Stomach smooth muscle (tissue), 2 donors: ENCODE data around the gene SOX21.
"Not testable (repeated sequence)": the region's sequence is repeated elsewhere in the genome, so short reads cannot be mapped to it uniquely, and the experiment has no call there.

Experiments
- H3K27ac ChIP-seq: one replicate; pipeline ENCODE4 v1.7.0; 2013; ENCODE audit warnings: mild to moderate bottlenecking, low read length, inconsistent platforms
- H3K27me3 ChIP-seq, 2 donors: one replicate each; pipeline ENCODE4 v1.7.0; 2013; ENCODE audit warnings: low read length in 2 of 2; ENCODE audit not compliant: insufficient read depth in 2 of 2, control insufficient read depth in 1 of 2
- H3K36me3 ChIP-seq, 2 donors: one replicate each; pipeline ENCODE4 v1.7.0; 2013; ENCODE audit warnings: low read length in 2 of 2; ENCODE audit not compliant: control insufficient read depth in 2 of 2, insufficient read depth in 2 of 2
- H3K4me1 ChIP-seq: one replicate; pipeline ENCODE4 v1.7.0; 2013; ENCODE audit warnings: low read length; ENCODE audit not compliant: control insufficient read depth, insufficient read depth
- H3K4me3 ChIP-seq, 2 donors: one replicate each; pipeline ENCODE4 v1.7.0; 2013; ENCODE audit warnings: low read length in 2 of 2
- H3K9ac ChIP-seq, 2 donors: one replicate each; pipeline ENCODE4 v1.7.0; 2013; ENCODE audit warnings: low read length in 2 of 2, mild to moderate bottlenecking in 1 of 2
- H3K9me3 ChIP-seq, 2 donors: one replicate each; pipeline ENCODE4 v1.7.0; 2013; ENCODE audit warnings: low read length in 2 of 2; ENCODE audit not compliant: control insufficient read depth in 2 of 2
- donor health status: healthy.
- donor health status: Pancreatic carcinoma.

Gene SOX21

GRCh38 chr13:94718697-94719096, 6.4 kb upstream of the SOX21 start:
- not testable (repeated sequence) for H3K36me3 ChIP-seq, H3K4me3 ChIP-seq, H3K9ac ChIP-seq, H3K9me3 ChIP-seq, H3K27ac ChIP-seq, H3K4me1 ChIP-seq
- H3K27me3 ChIP-seq = peaks cover 13 to 31% of the 10 kb centered on the region in 2 donors

GRCh38 chr13:94717916-94718315, 5.6 kb upstream of the SOX21 start:
- Histone ChIP-seq H3K27me3 (peaks cover 13 to 34% of the 10 kb centered on the region in 2 donors), H3K4me1 (peaks cover 4% of the 10 kb centered on the region), H3K4me3 (no peak overlapping the region), H3K9ac (no peak overlapping the region), H3K27ac (no peak overlapping the region), H3K36me3 (no peaks in the 10 kb centered on the region), H3K9me3 (no peaks in the 10 kb centered on the region)

GRCh38 chr13:94716016-94716415, 3.7 kb upstream of the SOX21 start:
- Histone ChIP-seq H3K36me3 (no peaks in the 10 kb centered on the region), H3K27ac (no peak overlapping the region), H3K4me3 (no peak overlapping the region), H3K9ac (no peak overlapping the region), H3K27me3 (peaks cover 19 to 50% of the 10 kb centered on the region in 2 donors), H3K9me3 (no peaks in the 10 kb centered on the region), H3K4me1 (peaks cover 20% of the 10 kb centered on the region)

DNA sequence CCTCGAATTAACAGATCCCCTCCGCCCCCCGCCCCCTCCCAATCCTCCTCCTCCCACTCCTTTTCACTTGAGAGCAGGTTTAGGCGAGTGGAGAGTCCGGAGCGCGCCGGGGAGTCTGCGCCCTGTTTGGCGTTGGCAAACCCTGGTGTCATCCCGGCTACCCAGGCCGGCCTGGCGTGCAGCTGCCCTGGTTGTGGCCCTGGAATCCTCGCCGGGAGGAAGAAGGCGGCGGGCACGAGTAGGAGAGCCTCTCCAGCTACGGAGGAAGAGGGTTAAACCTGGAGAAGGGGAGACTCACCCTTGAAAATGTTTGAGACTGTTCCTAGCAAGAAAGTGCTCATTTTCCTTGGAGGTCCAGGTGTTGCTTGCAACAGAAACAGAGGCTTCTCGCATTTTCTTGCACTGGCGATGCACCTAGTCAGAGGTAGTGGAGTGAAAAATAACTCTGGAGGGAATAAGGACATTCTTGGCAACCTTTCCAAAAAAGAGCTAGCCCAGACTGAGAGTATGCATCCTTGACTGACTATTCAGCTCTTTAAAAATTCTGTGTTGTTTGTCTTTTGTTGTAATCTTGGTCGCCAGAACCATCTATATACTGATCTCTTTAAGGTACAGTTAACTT, 1.3 kb upstream of the SOX21 start:
- no peaks in the 10 kb centered on the region for H3K9me3 ChIP-seq
- H3K9ac ChIP-seq = no peak overlapping the region
- no peaks in the 10 kb centered on the region for H3K36me3 ChIP-seq
- no peak overlapping the region for H3K27ac ChIP-seq
- H3K27me3 ChIP-seq = peaks cover 34 to 64% of the 10 kb centered on the region in 2 donors
- peaks cover 23% of the 10 kb centered on the region for H3K4me1 ChIP-seq
- no peak overlapping the region for H3K4me3 ChIP-seq

- peaks cover 24% of the 10 kb centered on the region for H3K4me1 ChIP-seq
- H3K27me3 ChIP-seq = peaks cover 41 to 71% of the 10 kb centered on the region in 2 donors
- H3K4me3 ChIP-seq = peak overlapping the region; percentile 26 to 59
- H3K9ac ChIP-seq = no peak overlapping the region
- no peak overlapping the region for H3K27ac ChIP-seq
- H3K36me3 ChIP-seq = no peaks in the 10 kb centered on the region
- H3K9me3 ChIP-seq = no peaks in the 10 kb centered on the region
Measured at GRCh38 chr13:94712812-94713560, 641 bp upstream of the SOX21 start.

DNA sequence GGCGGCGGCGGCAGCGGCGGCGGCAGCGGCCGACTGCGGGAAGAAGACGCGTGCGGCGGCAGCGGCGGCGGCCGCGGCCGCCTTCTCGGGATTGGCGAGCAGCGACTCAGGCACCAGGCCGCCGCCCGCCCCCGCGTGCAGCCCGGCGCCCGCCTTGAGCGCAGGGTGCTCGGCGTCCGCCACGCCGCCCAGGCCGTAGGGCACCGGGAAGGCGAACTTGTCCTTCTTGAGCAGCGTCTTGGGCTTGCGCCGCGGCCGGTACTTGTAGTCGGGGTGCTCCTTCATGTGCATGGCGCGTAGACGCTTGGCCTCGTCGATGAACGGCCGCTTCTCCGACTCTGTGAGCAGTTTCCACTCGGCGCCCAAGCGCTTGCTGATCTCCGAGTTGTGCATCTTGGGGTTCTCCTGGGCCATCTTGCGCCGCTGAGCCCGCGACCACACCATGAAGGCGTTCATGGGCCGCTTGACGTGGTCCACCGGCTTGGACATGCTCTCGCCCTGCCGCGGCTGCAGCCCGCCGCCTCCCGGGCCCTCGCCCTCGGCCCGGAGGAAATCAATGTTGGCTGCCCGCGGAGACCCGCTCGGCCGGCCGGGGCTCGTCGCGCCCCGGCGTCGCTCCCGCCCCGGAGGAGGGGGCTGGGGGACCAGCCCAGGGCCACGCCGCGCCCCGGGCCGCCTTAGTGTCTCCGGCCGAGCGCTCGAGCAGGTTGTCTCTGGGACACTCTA, 621 bp downstream of the SOX21 start:
- Histone ChIP-seq H3K4me3 (peak overlapping the region in 1 of 2 donors; percentile 35), H3K9ac (no peak overlapping the region), H3K27me3 (peaks cover 52 to 83% of the 10 kb centered on the region in 2 donors), H3K4me1 (peaks cover 33% of the 10 kb centered on the region), H3K27ac (no peak overlapping the region), H3K36me3 (no peaks in the 10 kb centered on the region), H3K9me3 (no peaks in the 10 kb centered on the region)

DNA sequence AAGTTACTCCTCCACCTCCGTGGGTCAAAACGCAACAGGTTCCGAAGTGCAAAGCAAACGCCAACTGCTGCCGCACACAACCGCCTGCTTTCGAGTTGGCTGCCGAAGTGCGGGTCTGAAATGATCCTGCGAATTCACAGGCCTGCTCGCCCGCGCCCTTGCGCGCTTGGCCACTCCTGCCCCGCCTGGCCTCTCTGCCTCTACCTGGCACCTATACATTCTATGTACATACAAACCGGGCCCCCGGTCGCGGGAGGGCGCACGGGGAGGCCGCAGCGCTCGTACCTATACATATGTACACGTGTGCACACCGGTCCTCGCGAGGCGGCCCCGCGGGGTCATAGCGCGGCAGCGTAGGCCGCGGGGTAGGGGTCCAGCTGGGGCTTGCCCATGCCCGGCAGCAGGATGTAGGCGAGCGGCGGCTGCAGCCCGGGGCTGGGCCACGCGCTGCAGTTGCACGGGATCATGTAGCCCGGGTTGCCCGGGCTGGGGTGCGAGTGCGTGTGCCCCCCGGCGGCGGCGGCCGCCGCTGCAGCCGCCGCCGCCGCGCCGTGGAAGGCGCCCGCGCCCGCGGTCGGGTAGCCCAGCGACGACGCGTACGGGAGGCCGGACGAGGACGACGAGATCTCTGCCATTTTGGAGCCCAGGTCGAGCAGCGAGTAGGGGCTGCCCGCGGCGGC, 1.3 kb downstream of the SOX21 start:
- Histone ChIP-seq H3K9ac (no peak overlapping the region), H3K36me3 (no peaks in the 10 kb centered on the region), H3K4me1 (peaks cover 33% of the 10 kb centered on the region), H3K27ac (no peak overlapping the region), H3K27me3 (peaks cover 59 to 83% of the 10 kb centered on the region in 2 donors), H3K9me3 (peaks cover 0 to 2% of the 10 kb centered on the region in 2 donors), H3K4me3 (peak overlapping the region in 1 of 2 donors; percentile 29)

DNA sequence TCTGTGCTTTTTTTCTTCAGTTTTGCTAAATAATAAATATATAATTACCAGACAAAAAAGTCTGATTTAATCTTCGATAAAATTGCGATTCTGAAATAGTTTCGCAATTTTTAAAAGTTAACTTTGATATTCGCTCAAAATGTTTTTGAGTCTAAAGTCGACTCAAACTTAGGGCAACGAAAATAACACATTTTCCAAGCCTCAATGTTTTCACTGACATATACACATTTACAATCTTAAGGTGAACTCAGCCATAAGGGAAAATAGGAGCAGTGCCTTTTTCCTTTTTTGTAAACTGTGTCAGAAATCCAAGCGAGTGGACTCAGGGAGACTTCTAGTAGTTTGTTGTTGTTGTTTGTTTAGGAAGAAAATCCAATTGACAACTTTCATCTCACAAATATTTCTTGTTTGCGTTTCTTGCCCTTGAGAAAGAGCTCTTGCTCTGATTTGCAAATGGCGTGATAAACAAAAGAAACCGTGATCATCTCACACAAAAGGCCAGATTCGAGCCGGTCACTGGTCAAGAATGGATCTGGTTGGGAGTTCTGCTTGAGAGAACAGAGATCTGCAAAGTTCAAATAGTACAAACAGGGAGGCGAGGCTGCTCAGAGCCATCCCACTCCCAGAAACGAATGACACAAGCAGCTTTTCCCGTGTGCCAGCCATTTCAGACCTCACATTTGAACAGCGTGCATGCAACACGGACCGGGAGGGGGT, 2.1 kb downstream of the SOX21 start:
- H3K4me3 ChIP-seq = no peak overlapping the region
- no peak overlapping the region for H3K9ac ChIP-seq
- H3K36me3 ChIP-seq = no peaks in the 10 kb centered on the region
- peaks cover 0 to 2% of the 10 kb centered on the region in 2 donors for H3K9me3 ChIP-seq
- H3K27me3 ChIP-seq = peaks cover 67 to 84% of the 10 kb centered on the region in 2 donors
- no peak overlapping the region for H3K27ac ChIP-seq
- peaks cover 33% of the 10 kb centered on the region for H3K4me1 ChIP-seq

- Histone ChIP-seq H3K4me3 (no peak overlapping the region), H3K9ac (no peak overlapping the region), H3K27me3 (peaks cover 67 to 90% of the 10 kb centered on the region in 2 donors), H3K27ac (no peak overlapping the region), H3K4me1 (peaks cover 33% of the 10 kb centered on the region), H3K9me3 (peaks cover 0 to 2% of the 10 kb centered on the region in 2 donors), H3K36me3 (no peaks in the 10 kb centered on the region)
Measured at GRCh38 chr13:94709001-94709834, 3.1 kb downstream of the SOX21 start.
